Osteoblast (primary cell): Measurements from ENCODE around the gene ATP1B2. TPM values are rescaled to one million over a fixed set of nuclear protein-coding genes. Genes with fewer than 3 reads are reported as not detected.

ENCODE experiments used
- DNase-seq: peaks from one replicate; pipeline ENCODE4 v3.0.0; 2011; ENCODE audit warnings: low spot score, mixed read lengths; ENCODE audit not compliant: insufficient read length; ENCODE audit errors: missing footprints
- H2AFZ ChIP-seq: 2 replicates; pipeline ENCODE4 v1.6.0; 2011; ENCODE audit warnings: mild to moderate bottlenecking, low read length
- H3K27ac ChIP-seq: 2 replicates; pipeline ENCODE4 v1.5.1; 2011; ENCODE audit warnings: mild to moderate bottlenecking, low read depth, low read length, moderate library complexity
- H3K27me3 ChIP-seq: 2 replicates; pipeline ENCODE4 v1.6.0; 2012; ENCODE audit warnings: mild to moderate bottlenecking, control low read depth, inconsistent platforms, low read length, moderate library complexity; ENCODE audit not compliant: insufficient read depth
- H3K36me3 ChIP-seq: 2 replicates; pipeline ENCODE4 v1.5.1; 2011; ENCODE audit warnings: mild to moderate bottlenecking, low read length, control low read depth, moderate library complexity; ENCODE audit not compliant: insufficient read depth
- H3K4me1 ChIP-seq: 2 replicates; pipeline ENCODE4 v1.5.1; 2011; ENCODE audit warnings: mild to moderate bottlenecking, low read length, control low read depth, moderate library complexity; ENCODE audit not compliant: insufficient read depth
- H3K4me2 ChIP-seq: 2 replicates; pipeline ENCODE4 v1.6.0; 2011; ENCODE audit warnings: mild to moderate bottlenecking, low read length; ENCODE audit not compliant: insufficient read depth
- H3K4me3 ChIP-seq: fragments of 200-600 bp; sonication (generic); 3 replicates; pipeline ENCODE4 v1.5.1; 2012; ENCODE audit warnings: mild to moderate bottlenecking, low read length, inconsistent platforms; ENCODE audit not compliant: insufficient read depth
- H3K79me2 ChIP-seq: 2 replicates; pipeline ENCODE4 v1.6.0; 2012; ENCODE audit warnings: mild to moderate bottlenecking, low read length, control low read depth, inconsistent platforms; ENCODE audit not compliant: insufficient read depth
- H3K9me3 ChIP-seq: 2 replicates; pipeline ENCODE4 v1.5.1; 2011; ENCODE audit warnings: low read depth, low read length, control low read depth
- H4K20me1 ChIP-seq: 2 replicates; pipeline ENCODE4 v1.6.0; 2012; ENCODE audit warnings: mild to moderate bottlenecking, low read length, control low read depth; ENCODE audit not compliant: insufficient read depth
- total RNA-seq: library from RNA; depleted of rRNA; stranded (reverse); fragments of >200 nt; gene quantifications from 2 replicates; pipeline ENCODE4 v1.2.3, GENCODE V29; 2012
- TF ChIP-seq, protein P1 (sequence below): IDR thresholded peaks from 2 replicates; pipeline ENCODE4 v1.5.1; 2011; ENCODE audit warnings: mild to moderate bottlenecking, low read depth, low read length, moderate library complexity; ENCODE audit errors: extremely low read depth

ATP1B2 gene
- total RNA-seq, 1 donor = under 0.01 TPM

DNA sequence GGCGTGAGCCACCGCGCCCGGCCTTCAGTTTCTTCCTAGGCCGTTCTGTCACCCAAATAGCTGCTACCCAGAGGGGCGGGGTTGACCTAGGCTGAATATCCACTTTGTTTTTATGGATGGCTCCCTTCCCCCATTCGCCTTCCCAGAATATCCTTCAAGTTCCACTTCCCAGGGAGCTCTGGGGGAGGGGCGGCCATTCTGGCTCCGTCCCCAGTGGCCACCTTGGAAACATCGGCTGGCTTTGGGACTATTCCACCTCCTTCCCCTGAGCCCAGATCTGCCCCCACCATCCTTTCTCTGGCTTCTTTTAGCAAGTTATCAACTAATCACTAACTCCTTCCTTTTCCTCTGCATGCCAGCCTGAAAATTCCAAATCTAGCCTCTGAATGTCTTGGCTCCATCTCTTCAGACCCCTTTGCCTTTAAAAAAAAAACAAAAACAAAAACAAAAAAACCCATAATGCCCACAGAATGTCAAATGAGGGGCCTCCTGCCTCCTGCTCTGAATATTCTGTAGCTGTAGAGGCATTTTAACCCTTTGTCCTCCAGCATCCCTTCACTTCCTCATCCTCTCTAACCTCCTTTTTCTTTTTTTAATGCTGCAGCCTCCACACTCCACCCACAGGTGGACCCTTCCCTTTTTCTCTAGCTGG is 6.4 kb downstream of the ATP1B2 start:
- Histone ChIP-seq H3K79me2 (no peaks in the 10 kb centered on the region), H4K20me1 (no peaks in the 10 kb centered on the region), H2AFZ (no peak overlapping the region), H3K27me3 (peaks cover 43% of the 10 kb centered on the region), H3K4me2 (no peak overlapping the region), H3K4me1 (no peaks in the 10 kb centered on the region), H3K9me3 (no peaks in the 10 kb centered on the region), H3K36me3 (no peaks in the 10 kb centered on the region), H3K4me3 (no peak overlapping the region), H3K27ac (no peak overlapping the region)
- TF ChIP-seq, protein P1, sequence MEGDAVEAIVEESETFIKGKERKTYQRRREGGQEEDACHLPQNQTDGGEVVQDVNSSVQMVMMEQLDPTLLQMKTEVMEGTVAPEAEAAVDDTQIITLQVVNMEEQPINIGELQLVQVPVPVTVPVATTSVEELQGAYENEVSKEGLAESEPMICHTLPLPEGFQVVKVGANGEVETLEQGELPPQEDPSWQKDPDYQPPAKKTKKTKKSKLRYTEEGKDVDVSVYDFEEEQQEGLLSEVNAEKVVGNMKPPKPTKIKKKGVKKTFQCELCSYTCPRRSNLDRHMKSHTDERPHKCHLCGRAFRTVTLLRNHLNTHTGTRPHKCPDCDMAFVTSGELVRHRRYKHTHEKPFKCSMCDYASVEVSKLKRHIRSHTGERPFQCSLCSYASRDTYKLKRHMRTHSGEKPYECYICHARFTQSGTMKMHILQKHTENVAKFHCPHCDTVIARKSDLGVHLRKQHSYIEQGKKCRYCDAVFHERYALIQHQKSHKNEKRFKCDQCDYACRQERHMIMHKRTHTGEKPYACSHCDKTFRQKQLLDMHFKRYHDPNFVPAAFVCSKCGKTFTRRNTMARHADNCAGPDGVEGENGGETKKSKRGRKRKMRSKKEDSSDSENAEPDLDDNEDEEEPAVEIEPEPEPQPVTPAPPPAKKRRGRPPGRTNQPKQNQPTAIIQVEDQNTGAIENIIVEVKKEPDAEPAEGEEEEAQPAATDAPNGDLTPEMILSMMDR = no peak
- no peak for DNase-seq

DNA sequence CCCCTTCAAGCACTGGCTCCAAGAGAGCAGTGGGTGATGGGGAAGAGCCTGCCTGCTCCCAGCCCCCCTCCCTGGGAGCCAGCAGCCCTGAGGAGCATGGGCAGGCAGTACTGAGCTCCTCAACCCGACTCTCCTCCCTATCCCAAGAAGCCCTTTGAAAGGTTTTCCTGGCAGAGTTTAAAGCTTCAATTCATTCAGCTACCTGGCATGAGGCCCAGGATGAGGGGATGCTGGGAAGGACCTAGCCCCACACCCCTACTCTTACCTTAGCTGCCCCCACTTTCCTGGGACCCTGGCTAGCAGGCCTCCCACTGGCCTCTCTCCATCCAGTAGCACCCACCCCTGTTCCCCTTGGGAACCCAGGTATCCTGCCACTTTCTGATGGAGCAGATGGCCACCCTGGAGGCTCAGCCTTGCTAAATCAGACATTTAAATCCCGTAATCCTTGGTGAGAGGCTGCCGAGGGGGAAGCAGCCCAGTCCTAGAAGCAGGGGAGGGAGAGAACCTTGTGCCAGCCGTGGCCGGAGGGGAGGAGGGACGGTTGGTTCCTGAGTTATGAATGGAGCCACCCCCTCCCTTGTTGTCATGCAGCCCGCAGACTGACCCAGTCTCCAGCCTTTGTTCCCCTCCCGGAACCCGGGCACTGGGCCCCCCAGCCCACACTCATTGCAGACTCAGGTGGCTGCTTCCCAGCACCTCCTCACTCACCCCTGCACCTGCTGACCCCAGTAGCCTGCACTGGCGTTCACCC is 17.1 kb downstream of the ATP1B2 start:
- H3K79me2 ChIP-seq = no peaks in the 10 kb centered on the region
- H3K27ac ChIP-seq = no peak overlapping the region
- H3K4me1 ChIP-seq = no peaks in the 10 kb centered on the region
- H3K4me2 ChIP-seq = no peak overlapping the region
- H3K27me3 ChIP-seq = no peaks in the 10 kb centered on the region
- TF ChIP-seq, protein P1 = no peak
- H3K4me3 ChIP-seq = no peak overlapping the region
- peak; percentile 27 for DNase-seq
- H3K9me3 ChIP-seq = no peaks in the 10 kb centered on the region
- H3K36me3 ChIP-seq = peaks cover 13% of the 10 kb centered on the region
- H4K20me1 ChIP-seq = no peaks in the 10 kb centered on the region
- H2AFZ ChIP-seq = no peak overlapping the region

DNA sequence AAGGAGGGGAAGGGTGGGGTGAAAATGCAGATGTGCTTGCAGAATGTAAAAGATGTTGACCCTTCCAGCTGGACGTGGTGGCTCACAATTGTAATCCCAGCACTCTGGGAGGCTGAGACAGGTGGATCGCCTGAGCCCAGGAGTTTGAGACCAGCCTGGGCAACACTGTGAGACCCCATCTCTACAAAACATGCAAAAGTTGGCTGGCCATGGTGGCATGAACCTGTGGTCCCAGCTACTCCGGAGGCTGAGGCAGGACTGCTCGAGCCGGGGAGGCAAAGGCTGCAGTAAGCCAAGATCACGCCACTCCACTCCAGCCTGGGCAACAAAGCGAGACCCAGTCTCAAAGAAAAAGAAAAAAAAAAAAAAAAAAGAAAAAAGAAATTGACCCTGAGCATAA is 17.8 kb downstream of the ATP1B2 start:
- TF ChIP-seq, protein P1 = no peak
- H3K9me3 ChIP-seq = peaks cover 1% of the 10 kb centered on the region
- H3K36me3 ChIP-seq = peaks cover 19% of the 10 kb centered on the region
- no peaks in the 10 kb centered on the region for H3K4me1 ChIP-seq
- no peak overlapping the region for H2AFZ ChIP-seq
- no peak overlapping the region for H3K27ac ChIP-seq
- H3K27me3 ChIP-seq = no peaks in the 10 kb centered on the region
- no peak for DNase-seq
- H3K4me2 ChIP-seq = no peak overlapping the region
- no peaks in the 10 kb centered on the region for H3K79me2 ChIP-seq
- no peak overlapping the region for H3K4me3 ChIP-seq
- no peaks in the 10 kb centered on the region for H4K20me1 ChIP-seq

DNA sequence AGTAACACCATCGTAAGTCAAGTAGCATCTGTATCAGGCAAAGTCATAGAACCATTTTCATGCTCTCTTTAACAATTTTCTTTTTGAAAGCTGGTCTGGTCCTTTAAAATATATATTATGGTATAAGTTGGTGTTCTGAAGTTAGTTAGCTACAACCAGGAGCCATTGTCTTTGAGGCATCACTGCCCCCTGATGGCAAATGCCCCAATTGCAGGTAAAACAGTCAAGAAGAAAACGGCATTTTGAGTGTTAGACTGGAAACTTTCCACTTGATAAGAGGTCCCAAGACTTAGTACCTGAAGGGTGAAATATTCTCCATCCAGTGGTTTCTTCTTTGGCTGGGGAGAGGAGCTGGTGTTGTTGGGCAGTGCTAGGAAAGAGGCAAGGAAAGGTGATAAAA is 22.5 kb downstream of the ATP1B2 start:
- Histone ChIP-seq H3K79me2 (no peaks in the 10 kb centered on the region), H3K36me3 (peaks cover 34% of the 10 kb centered on the region), H3K27ac (no peak overlapping the region), H3K4me3 (no peak overlapping the region), H2AFZ (no peak overlapping the region), H3K27me3 (no peaks in the 10 kb centered on the region), H3K4me2 (no peak overlapping the region), H3K9me3 (peaks cover 3% of the 10 kb centered on the region), H3K4me1 (no peaks in the 10 kb centered on the region), H4K20me1 (no peaks in the 10 kb centered on the region)
- TF ChIP-seq, protein P1 = no peak
- no peak for DNase-seq
